Left ventricle myocardium inferior (tissue), 1 donor: Measurements from ENCODE around the gene BCL7C. TPM values are rescaled to one million over a fixed set of nuclear protein-coding genes. Genes with fewer than 3 reads are reported as not detected.

Source experiments
- DNase-seq: peaks from one replicate; pipeline ENCODE4 v3.0.0-alpha.2; 2020
- H3K27ac ChIP-seq: fragments of 200-600 bp; replicated peaks from 2 replicates; pipeline ENCODE4 v1.8.0; 2021
- H3K27me3 ChIP-seq: fragments of 200-600 bp; 2 replicates; pipeline ENCODE4 v1.8.0; 2021; ENCODE audit warnings: low read depth
- H3K36me3 ChIP-seq: fragments of 200-600 bp; 2 replicates; pipeline ENCODE4 v1.8.0; 2021
- H3K4me1 ChIP-seq: fragments of 200-600 bp; 2 replicates; pipeline ENCODE4 v1.8.0; 2021
- H3K4me3 ChIP-seq: fragments of 200-600 bp; 2 replicates; pipeline ENCODE4 v1.8.0; 2021; ENCODE audit warnings: mild to moderate bottlenecking, moderate library complexity
- H3K9me3 ChIP-seq: fragments of 200-600 bp; replicated peaks from 2 replicates; pipeline ENCODE4 v1.8.0; 2021
- intact Hi-C: fragments of 100-400 bp; cut with micrococcal nuclease; formaldehyde crosslinking; loops from one replicate; pipeline ENCODE4 v1.11.0; 2022
- total RNA-seq: library from RNA; stranded (reverse); fragmentation: NEBNext Ultra II Directional; extraction: Animal tissue kit (Norgen Biotek cat#: 25700); gene quantifications from one replicate; pipeline ENCODE4 v1.2.1, GENCODE V29; 2021
- TF ChIP-seq, protein P1 (sequence below): fragments of 200-600 bp; IDR thresholded peaks from 2 replicates; pipeline ENCODE4 v1.8.0; 2021; ENCODE audit warnings: antibody characterized with exemption, mild to moderate bottlenecking, borderline replicate concordance
- donor health status: DM: no; HTN: yes; CAD: no; lungs with severe emphysema.

The BCL7C gene
- total RNA-seq, 1 donor from 2014 or later, result 25.2 TPM

DNA sequence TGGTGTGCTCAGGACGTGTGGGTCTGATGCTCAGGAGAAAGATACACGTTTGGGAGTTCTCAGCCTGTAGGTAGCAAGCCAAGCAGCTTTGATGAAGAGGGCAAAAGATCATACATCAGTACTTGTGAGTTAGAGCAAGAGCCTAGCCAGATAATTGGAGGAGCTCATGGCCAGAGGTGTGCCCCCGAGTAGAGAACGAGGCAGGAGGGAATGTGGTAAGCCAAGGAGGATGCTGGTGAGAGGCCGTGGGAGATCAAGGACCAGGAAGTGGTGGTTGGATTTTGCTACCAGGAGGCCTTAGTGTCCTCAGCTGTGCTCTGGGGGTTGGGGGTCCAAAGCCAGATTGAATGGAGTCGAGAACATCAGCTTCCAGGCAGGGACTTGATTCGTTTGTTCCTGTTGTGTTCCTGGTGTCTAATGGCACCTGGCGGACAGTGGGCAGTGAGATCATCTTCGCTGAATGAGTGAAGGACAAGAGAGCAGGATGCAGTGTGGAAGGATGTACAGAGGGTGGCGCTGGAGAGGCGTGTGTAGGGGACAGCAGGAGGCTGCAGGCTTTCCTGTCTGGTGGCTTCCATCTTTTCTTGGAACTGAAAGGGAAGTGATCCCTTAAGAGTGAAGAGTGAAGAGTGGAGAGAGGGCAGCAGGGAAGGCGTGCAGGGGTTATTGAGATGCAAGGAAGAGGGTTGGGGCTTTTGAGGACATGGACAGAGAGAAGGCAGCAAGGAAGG lies 41.1 kb upstream of the BCL7C start:
- TF ChIP-seq, protein P1, sequence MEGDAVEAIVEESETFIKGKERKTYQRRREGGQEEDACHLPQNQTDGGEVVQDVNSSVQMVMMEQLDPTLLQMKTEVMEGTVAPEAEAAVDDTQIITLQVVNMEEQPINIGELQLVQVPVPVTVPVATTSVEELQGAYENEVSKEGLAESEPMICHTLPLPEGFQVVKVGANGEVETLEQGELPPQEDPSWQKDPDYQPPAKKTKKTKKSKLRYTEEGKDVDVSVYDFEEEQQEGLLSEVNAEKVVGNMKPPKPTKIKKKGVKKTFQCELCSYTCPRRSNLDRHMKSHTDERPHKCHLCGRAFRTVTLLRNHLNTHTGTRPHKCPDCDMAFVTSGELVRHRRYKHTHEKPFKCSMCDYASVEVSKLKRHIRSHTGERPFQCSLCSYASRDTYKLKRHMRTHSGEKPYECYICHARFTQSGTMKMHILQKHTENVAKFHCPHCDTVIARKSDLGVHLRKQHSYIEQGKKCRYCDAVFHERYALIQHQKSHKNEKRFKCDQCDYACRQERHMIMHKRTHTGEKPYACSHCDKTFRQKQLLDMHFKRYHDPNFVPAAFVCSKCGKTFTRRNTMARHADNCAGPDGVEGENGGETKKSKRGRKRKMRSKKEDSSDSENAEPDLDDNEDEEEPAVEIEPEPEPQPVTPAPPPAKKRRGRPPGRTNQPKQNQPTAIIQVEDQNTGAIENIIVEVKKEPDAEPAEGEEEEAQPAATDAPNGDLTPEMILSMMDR, result peak; percentile 54
- Histone ChIP-seq H3K36me3 (peaks cover 37% of the 10 kb centered on the region), H3K27me3 (no peaks in the 10 kb centered on the region), H3K4me3 (no peak overlapping the region), H3K9me3 (no peaks in the 10 kb centered on the region), H3K4me1 (peaks cover 25% of the 10 kb centered on the region), H3K27ac (no peak overlapping the region)
- DNase-seq, result no peak
- intact Hi-C loops, result no loop called here

DNA sequence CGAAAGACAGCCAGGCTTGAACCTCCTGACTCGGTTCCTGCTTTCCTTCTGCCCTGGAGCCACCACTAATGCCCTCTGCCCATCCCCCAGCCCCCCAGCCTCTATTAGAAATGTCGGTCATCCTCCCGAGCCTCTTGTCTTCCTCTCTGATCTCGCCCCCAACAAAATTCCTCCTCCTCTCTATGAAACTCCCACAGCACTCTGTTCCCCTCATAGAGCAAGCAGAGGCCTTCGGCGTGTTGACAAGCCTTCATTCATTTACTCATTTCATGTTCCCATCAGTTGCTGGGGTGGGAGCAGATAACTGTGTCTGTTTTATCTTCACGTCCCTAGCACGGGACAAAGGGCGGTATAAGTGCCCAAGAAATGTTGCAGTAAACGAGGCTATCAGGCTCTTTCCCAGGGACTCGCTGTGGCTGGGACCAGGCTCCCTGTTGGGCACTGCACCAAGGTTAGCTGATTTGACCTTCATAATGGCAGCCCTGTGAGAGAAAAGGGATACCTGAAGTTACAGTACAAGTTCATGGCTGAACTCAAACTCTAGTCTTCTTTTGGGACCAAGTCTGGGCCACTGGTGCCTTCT lies 37.3 kb upstream of the BCL7C start:
- intact Hi-C loops, result no loop called here
- Histone ChIP-seq H3K4me1 (peaks cover 17% of the 10 kb centered on the region), H3K36me3 (peaks cover 33% of the 10 kb centered on the region), H3K27ac (peak overlapping the region; percentile 83), H3K9me3 (no peaks in the 10 kb centered on the region), H3K4me3 (no peak overlapping the region), H3K27me3 (no peaks in the 10 kb centered on the region)
- TF ChIP-seq, protein P1, result no peak
- DNase-seq, result no peak

DNA sequence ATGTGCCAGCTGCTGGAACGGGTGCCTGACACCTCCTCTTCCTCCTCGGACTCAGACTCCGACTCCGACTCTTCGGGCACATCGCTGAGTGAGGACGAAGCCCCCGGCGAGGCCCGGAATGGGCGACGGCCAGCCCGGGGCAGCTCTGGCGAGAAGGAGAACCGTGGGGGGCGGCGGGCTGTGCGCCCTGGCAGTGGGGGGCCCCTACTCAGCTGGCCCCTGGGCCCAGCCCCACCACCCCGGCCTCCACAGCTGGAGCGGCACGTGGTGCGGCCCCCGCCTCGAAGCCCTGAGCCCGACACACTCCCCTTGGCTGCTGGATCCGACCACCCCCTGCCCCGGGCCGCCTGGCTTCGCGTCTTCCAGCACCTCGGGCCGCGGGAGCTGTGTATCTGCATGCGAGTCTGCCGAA lies 36.3 kb upstream of the BCL7C start:
- Histone ChIP-seq H3K4me1 (peaks cover 17% of the 10 kb centered on the region), H3K36me3 (peaks cover 33% of the 10 kb centered on the region), H3K9me3 (no peaks in the 10 kb centered on the region), H3K27me3 (no peaks in the 10 kb centered on the region), H3K4me3 (no peak overlapping the region), H3K27ac (peak overlapping the region; percentile 83)
- intact Hi-C loops, result no loop called here
- DNase-seq, result no peak
- TF ChIP-seq, protein P1, result no peak

DNA sequence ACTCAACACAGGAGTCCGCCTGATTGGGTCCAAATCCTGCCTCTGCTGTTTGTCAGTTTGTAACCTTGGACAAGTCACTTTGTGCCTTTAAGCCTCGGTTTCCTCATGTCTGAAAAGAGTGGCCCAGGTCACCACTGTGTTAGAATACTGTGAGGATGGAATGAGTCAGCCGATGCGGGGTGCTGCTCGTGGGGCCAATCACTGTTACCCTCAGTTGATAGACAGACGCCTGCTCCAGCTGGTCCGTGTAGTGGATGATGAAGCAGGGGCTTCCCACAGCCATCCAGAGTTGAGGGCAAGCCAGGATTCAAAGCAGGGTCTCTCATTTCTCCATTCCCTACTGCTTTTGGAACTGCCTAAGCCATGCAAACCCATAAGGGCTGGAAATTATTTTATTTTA lies 35.3 kb upstream of the BCL7C start:
- intact Hi-C loops, result no loop called here
- Histone ChIP-seq H3K4me3 (no peak overlapping the region), H3K36me3 (peaks cover 33% of the 10 kb centered on the region)

DNA sequence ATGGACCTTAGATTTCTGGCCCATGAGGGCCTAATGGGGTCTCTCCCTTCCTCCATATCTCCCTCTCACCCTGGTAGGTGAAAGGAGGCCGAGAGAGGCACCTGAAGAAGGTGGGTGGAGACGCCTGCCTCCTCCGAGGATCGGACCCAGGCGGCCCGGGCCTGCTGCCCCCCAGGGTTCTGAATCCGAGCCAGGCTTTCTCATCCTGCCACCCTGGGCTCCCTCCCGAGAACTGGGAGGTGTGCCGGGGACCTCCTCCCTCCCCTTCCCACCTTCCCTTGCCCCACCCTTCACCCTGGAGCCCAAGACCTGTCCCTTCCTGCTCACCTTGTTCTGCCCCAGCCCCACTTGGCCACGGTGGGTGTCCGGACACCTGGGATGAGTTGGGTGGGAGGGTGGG lies 34.5 kb upstream of the BCL7C start:
- no peaks in the 10 kb centered on the region for H3K9me3 ChIP-seq
- no peak for DNase-seq
- H3K4me3 ChIP-seq, result no peak overlapping the region
- peaks cover 32% of the 10 kb centered on the region for H3K36me3 ChIP-seq
- TF ChIP-seq, protein P1, result no peak
- no peaks in the 10 kb centered on the region for H3K27me3 ChIP-seq
- peak overlapping the region; percentile 14 for H3K27ac ChIP-seq
- peaks cover 35% of the 10 kb centered on the region for H3K4me1 ChIP-seq
- intact Hi-C loops, result no loop called here

More for the DNA sequence above, 35.3 kb upstream of the BCL7C start:
- H3K27ac ChIP-seq, result no peak overlapping the region
- DNase-seq, result no peak
- no peaks in the 10 kb centered on the region for H3K9me3 ChIP-seq
- H3K4me1 ChIP-seq, result peaks cover 27% of the 10 kb centered on the region
- TF ChIP-seq, protein P1, result no peak
- H3K27me3 ChIP-seq, result no peaks in the 10 kb centered on the region
